ENCODE results near the gene ALDH1A2.

Gene ALDH1A2

DNA sequence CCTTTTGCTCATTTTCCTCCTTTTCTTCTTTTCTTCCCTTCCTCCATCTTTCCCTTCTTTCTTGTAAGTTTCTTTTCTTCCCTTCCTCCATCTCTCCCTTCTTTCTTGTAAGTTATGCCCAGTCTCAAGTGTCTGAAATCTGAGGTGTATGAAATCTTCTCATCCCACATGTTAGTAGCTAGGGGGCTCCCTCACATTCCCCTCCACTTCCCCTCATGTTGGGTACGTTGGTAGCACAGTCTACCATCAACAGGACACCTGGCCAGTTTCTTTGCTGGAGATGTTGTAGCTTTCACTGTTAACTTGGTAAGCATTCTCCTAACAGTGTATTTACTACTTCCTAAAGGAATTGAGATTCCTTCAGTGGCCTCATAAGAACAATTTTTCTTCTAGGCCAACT is 133.9 kb downstream of the ALDH1A2 start:
- H3K79me2 ChIP-seq (ENCODE audit: low read length): no peaks in the 10 kb centered on the region
- H3K4me1 ChIP-seq (ENCODE audit: low read length): no peaks in the 10 kb centered on the region
- H3K4me2 ChIP-seq (ENCODE audit: low read length): no peak overlapping the region
- H3K9ac ChIP-seq (ENCODE audit: low read length): no peak overlapping the region
- peaks cover 14% of the 10 kb centered on the region; the same call in 1 of the 2 replicates for H3K27me3 ChIP-seq (ENCODE audit: low read depth, low read length)
- no peak overlapping the region for H3K27ac ChIP-seq (ENCODE audit: low read length)
- H2AFZ ChIP-seq (ENCODE audit: low read depth, low read length): no peak overlapping the region
- TF ChIP-seq EZH2phosphoT487 (IDR thresholded peaks at IDR 0.05; ENCODE audit: low read depth): no peak
- TF ChIP-seq, protein P1, sequence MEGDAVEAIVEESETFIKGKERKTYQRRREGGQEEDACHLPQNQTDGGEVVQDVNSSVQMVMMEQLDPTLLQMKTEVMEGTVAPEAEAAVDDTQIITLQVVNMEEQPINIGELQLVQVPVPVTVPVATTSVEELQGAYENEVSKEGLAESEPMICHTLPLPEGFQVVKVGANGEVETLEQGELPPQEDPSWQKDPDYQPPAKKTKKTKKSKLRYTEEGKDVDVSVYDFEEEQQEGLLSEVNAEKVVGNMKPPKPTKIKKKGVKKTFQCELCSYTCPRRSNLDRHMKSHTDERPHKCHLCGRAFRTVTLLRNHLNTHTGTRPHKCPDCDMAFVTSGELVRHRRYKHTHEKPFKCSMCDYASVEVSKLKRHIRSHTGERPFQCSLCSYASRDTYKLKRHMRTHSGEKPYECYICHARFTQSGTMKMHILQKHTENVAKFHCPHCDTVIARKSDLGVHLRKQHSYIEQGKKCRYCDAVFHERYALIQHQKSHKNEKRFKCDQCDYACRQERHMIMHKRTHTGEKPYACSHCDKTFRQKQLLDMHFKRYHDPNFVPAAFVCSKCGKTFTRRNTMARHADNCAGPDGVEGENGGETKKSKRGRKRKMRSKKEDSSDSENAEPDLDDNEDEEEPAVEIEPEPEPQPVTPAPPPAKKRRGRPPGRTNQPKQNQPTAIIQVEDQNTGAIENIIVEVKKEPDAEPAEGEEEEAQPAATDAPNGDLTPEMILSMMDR (IDR thresholded peaks at IDR 0.05; ENCODE audit: low read depth, low read length): no peak
- no peaks in the 10 kb centered on the region for H3K9me3 ChIP-seq (ENCODE audit: insufficient read depth, low read length)
- no peaks in the 10 kb centered on the region for H4K20me1 ChIP-seq (ENCODE audit: insufficient read depth, low read length)
- H3K4me3 ChIP-seq (ENCODE audit: low read length): no peak overlapping the region
- H3K36me3 ChIP-seq (replicated peaks; ENCODE audit: low read depth, low read length): no peaks in the 10 kb centered on the region

DNA sequence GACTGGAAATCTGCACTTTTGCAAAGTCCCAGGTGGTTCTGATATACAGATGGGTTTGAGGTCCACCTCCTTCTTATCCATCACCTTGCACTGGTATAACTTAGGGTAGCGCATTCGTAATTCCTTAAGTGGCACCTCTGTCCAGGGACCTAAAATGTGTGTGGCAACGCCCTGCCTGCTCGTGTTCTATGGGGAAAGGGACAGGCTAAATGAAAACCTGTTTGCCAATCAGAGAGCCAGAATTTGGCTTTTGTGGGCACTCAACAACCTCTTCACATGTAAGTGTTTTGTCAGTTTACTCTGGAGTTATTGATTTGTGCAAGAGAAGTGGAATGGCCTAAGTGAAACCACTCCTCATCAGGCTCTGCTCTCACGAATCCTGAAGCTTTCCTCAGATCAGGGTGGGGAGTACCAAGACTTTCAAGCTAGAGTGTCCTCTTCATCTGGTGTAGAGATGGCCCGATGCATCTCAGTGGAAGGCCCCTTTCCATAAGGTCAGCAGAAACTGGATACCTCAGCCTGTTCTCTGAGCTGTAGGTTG is 138.3 kb downstream of the ALDH1A2 start:
- H3K4me2 ChIP-seq (ENCODE audit: low read length): no peak overlapping the region
- no peak for TF ChIP-seq EZH2phosphoT487 (IDR thresholded peaks at IDR 0.05; ENCODE audit: low read depth)
- TF ChIP-seq, protein P1 (IDR thresholded peaks at IDR 0.05; ENCODE audit: low read depth, low read length): no peak
- H3K9me3 ChIP-seq (ENCODE audit: insufficient read depth, low read length): no peaks in the 10 kb centered on the region
- no peak overlapping the region for H2AFZ ChIP-seq (ENCODE audit: low read depth, low read length)
- no peaks in the 10 kb centered on the region for H4K20me1 ChIP-seq (ENCODE audit: insufficient read depth, low read length)
- no peak overlapping the region for H3K4me3 ChIP-seq (ENCODE audit: low read length)
- no peaks in the 10 kb centered on the region for H3K4me1 ChIP-seq (ENCODE audit: low read length)
- H3K27me3 ChIP-seq (ENCODE audit: low read depth, low read length): peaks cover 6% of the 10 kb centered on the region; the same call in 1 of the 2 replicates
- no peak overlapping the region for H3K27ac ChIP-seq (ENCODE audit: low read length)
- no peaks in the 10 kb centered on the region for H3K36me3 ChIP-seq (replicated peaks; ENCODE audit: low read depth, low read length)
- no peak overlapping the region for H3K9ac ChIP-seq (ENCODE audit: low read length)
- no peaks in the 10 kb centered on the region for H3K79me2 ChIP-seq (ENCODE audit: low read length)

DNA sequence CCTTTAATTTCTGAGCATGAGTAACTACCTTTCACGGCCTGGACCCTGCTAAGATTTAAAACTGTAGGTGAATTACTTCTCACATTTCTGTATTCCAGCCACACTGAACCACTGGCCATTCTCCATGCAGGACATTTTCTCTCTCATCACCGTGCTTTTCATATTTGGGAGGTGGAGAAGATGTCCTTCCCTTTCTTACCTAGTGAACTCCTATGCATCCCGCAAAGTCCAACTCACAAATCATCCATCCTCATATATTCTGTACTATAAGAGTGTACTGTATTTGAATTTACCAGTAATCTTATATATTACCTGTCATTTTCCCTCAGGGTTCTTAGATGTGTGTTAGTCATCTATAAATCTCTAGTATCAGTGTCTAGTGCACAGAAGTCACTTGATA is 139.9 kb downstream of the ALDH1A2 start:
- Histone ChIP-seq H4K20me1 (ENCODE audit: insufficient read depth, low read length) (no peaks in the 10 kb centered on the region), H2AFZ (ENCODE audit: low read depth, low read length) (no peak overlapping the region), H3K4me2 (ENCODE audit: low read length) (no peak overlapping the region), H3K9me3 (ENCODE audit: insufficient read depth, low read length) (no peaks in the 10 kb centered on the region), H3K27me3 (ENCODE audit: low read depth, low read length) (peaks cover 15% of the 10 kb centered on the region; the same call in 1 of the 2 replicates), H3K79me2 (ENCODE audit: low read length) (no peaks in the 10 kb centered on the region), H3K9ac (ENCODE audit: low read length) (no peak overlapping the region), H3K27ac (ENCODE audit: low read length) (no peak overlapping the region), H3K4me1 (ENCODE audit: low read length) (no peaks in the 10 kb centered on the region), H3K4me3 (ENCODE audit: low read length) (no peak overlapping the region), H3K36me3 (replicated peaks; ENCODE audit: low read depth, low read length) (no peaks in the 10 kb centered on the region)
- TF ChIP-seq EZH2phosphoT487 (IDR thresholded peaks at IDR 0.05; ENCODE audit: low read depth): no peak
- TF ChIP-seq, protein P1 (IDR thresholded peaks at IDR 0.05; ENCODE audit: low read depth, low read length): no peak

DNA sequence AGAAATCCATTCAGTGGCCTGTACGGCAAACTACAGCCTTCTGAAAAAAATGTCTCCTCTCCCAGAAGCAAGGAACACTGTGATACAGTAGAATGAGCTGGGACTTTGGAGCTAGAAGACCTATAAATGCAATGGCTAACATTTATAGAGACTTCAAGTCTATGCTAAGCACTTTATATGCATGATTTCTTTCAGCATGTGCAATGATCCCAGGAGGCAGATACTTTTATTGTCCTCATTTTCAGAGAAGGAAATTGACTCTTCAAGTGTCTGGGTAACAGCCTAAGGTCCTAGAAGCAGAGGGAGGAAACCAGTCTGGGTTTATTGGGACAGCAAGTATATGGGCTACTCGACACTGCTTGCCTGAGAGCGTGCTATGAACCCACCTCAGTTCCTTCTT is 140.9 kb downstream of the ALDH1A2 start:
- Histone ChIP-seq H3K4me2 (ENCODE audit: low read length) (no peak overlapping the region), H3K9me3 (ENCODE audit: insufficient read depth, low read length) (no peaks in the 10 kb centered on the region), H3K36me3 (replicated peaks; ENCODE audit: low read depth, low read length) (no peaks in the 10 kb centered on the region), H3K4me1 (ENCODE audit: low read length) (no peaks in the 10 kb centered on the region), H4K20me1 (ENCODE audit: insufficient read depth, low read length) (no peaks in the 10 kb centered on the region), H2AFZ (ENCODE audit: low read depth, low read length) (no peak overlapping the region), H3K79me2 (ENCODE audit: low read length) (no peaks in the 10 kb centered on the region), H3K4me3 (ENCODE audit: low read length) (no peak overlapping the region), H3K27me3 (ENCODE audit: low read depth, low read length) (peaks cover 17% of the 10 kb centered on the region; the same call in 1 of the 2 replicates), H3K27ac (ENCODE audit: low read length) (no peak overlapping the region), H3K9ac (ENCODE audit: low read length) (no peak overlapping the region)
- no peak for TF ChIP-seq EZH2phosphoT487 (IDR thresholded peaks at IDR 0.05; ENCODE audit: low read depth)
- TF ChIP-seq, protein P1 (IDR thresholded peaks at IDR 0.05; ENCODE audit: low read depth, low read length): no peak

All from OCI-LY3 (cell line).